GM12878 (cell line): ENCODE measurements around the gene MB21D2. TPM values are rescaled to one million over a fixed set of nuclear protein-coding genes. Genes with fewer than 3 reads are reported as not detected.
A peak's percentile ranks its signal among the peaks of the same experiment; 100 is the strongest.

Experiments
- ATF7 ChIP-seq: fragments of 450-650 bp; IDR thresholded peaks from 2 replicates; pipeline ENCODE4 v1.6.1; 2016; ENCODE audit warnings: low read depth, mild to moderate bottlenecking
- BCL11A ChIP-seq: IDR thresholded peaks from 2 replicates; pipeline ENCODE4 v1.6.1; 2011; ENCODE audit warnings: low read depth, low read length
- BHLHE40 ChIP-seq, 2 experiments: fragments of 450-650 bp in 1 of 2; IDR thresholded peaks; 2 replicates each; pipeline ENCODE4 v1.6.1; 2011 to 2017; ENCODE audit warnings: low read depth in 2 of 2, borderline replicate concordance in 1 of 2, improper control_type of control experiment in 1 of 2, low read length in 1 of 2, mild to moderate bottlenecking in 1 of 2
- CHD2 ChIP-seq: IDR thresholded peaks from 2 replicates; pipeline ENCODE4 v1.6.1; 2011; ENCODE audit warnings: low read depth, low read length, improper control_type of control experiment, borderline replicate concordance
- EP300 ChIP-seq, 2 experiments: fragments of 150-350 bp in 1 of 2; IDR thresholded peaks; 2 replicates each; pipeline ENCODE4 v1.6.1; 2011 to 2012; ENCODE audit warnings: low read depth in 2 of 2, low read length in 2 of 2, borderline replicate concordance in 1 of 2, improper control_type of control experiment in 1 of 2, inconsistent platforms in 1 of 2; ENCODE audit not compliant: control insufficient read depth in 1 of 2
- FOXM1 ChIP-seq: IDR thresholded peaks from 2 replicates; pipeline ENCODE4 v1.6.1; 2012; ENCODE audit warnings: low read depth, mild to moderate bottlenecking, inconsistent platforms, low read length, moderate library complexity
- GATAD2B ChIP-seq: fragments of 450-650 bp; conservative IDR thresholded peaks from 2 replicates; pipeline ENCODE4 v1.6.1; 2017; ENCODE audit warnings: low read depth, mild to moderate bottlenecking, moderate library complexity
- IRF4 ChIP-seq: IDR thresholded peaks from 2 replicates; pipeline ENCODE4 v1.6.1; 2011; ENCODE audit warnings: low read depth, low read length
- MTA2 ChIP-seq: fragments of 450-650 bp; IDR thresholded peaks from 2 replicates; pipeline ENCODE4 v1.6.1; 2016; ENCODE audit warnings: low read depth, mild to moderate bottlenecking, moderate library complexity
- NFIC ChIP-seq: IDR thresholded peaks from 2 replicates; pipeline ENCODE4 v1.6.1; 2012; ENCODE audit warnings: low read depth, mild to moderate bottlenecking, inconsistent platforms, low read length, moderate library complexity
- PML ChIP-seq: IDR thresholded peaks from 2 replicates; pipeline ENCODE4 v1.6.1; 2012; ENCODE audit warnings: low read length, inconsistent platforms
- RAD51 ChIP-seq: fragments of 450-650 bp; IDR thresholded peaks from 2 replicates; pipeline ENCODE4 v1.6.1; 2016; ENCODE audit warnings: moderate library complexity, mild to moderate bottlenecking, inconsistent platforms
- RELA ChIP-seq: fragments of 450-650 bp; IDR thresholded peaks from 2 replicates; pipeline ENCODE4 v1.8.0; 2014; ENCODE audit warnings: borderline replicate concordance; ENCODE audit not compliant: partially characterized antibody
- TCF3 ChIP-seq: IDR thresholded peaks from 2 replicates; pipeline ENCODE4 v1.6.1; 2012; ENCODE audit warnings: low read depth, mild to moderate bottlenecking, low read length, borderline replicate concordance; ENCODE audit not compliant: insufficient read depth
- polyA plus RNA-seq, 11 experiments: library from polyadenylated mRNA; depleted of rRNA in 4 of 11; unstranded in 6 of 11; stranded (reverse) in 5 of 11; fragments of >200 nt; fragmentation: Nextera tagmentation in 4 of 11; fragmentation: Illumina TruSeq in 1 of 11; extraction: Ambion mirVana in 4 of 11; extraction: Trizol in 1 of 11; gene quantifications; 1 replicate in 1 of 11; 2 replicates in 10 of 11; pipeline versions ENCODE4 v1.2.1 to v1.2.3, GENCODE V29; 2011 to 2016; ENCODE audit warnings: inconsistent platforms in 2 of 11, missing spikeins in 2 of 11, low read depth in 1 of 11
- total RNA-seq, 4 experiments: library from RNA; depleted of rRNA in 3 of 4; stranded (reverse); fragments of >200 nt in 3 of 4; fragmentation: Illumina TruSeq in 1 of 4; extraction: Trizol in 1 of 4; gene quantifications; 2 replicates each; pipeline versions ENCODE4 v1.2.1 to v1.2.3, GENCODE V29; 2013 to 2021
- TF ChIP-seq, protein P1 (sequence below): fragments of 450-650 bp; IDR thresholded peaks from 2 replicates; pipeline ENCODE4 v1.6.1; 2017; ENCODE audit warnings: low read depth, mild to moderate bottlenecking, moderate library complexity
- TF ChIP-seq, protein P2 (sequence below): fragments of 450-650 bp; IDR thresholded peaks from 2 replicates; pipeline ENCODE4 v1.6.1; 2017; ENCODE audit warnings: mild to moderate bottlenecking, moderate library complexity
- TF ChIP-seq, protein P3 (sequence below): IDR thresholded peaks from 2 replicates; pipeline ENCODE4 v1.6.1; 2012; ENCODE audit warnings: low read length, inconsistent platforms

MB21D2 gene
- total and polyA plus RNA-seq, 10 of the 15 experiments (the other 5 are each of a cell fraction or from before 2014, with no cell fraction given): 7.9 to 21.2 (median 15.3) TPM

DNA sequence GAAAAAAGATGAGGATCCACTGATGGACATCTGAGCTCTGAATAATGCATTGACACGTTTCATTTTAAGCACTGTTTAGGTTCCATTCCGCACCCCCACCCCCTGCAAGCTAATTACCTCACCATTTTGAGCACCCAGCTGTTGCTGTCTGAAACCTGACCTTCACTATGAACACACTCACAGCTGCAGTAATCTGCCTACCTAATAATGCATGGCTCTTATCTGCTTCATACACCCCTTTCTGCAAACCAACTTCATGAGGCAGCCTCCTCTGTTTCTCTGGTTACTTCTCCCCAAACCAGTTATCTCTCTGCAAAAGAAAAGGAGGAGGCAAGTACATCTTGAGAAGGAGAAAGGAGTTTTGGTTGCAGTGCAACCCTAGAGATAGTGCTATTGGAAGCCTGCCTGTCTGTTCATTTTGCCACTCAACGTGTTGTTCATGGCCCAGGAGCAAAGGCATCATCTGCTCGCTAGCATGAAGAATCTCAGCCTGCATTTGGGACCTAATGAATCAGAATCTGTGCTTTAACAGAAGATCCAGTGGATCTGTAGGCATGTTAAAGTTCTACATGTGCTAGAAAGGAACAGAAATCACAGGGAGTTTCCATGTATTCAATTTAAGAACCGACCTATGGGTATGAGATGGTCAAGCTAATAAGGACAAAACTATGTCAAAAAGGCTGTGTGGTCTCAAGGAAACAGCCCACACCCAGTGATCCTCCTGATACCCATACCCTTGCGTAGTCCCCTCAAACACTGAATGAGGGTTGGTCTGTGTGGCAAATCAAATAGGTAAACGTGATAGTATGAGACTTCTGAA lies 87.2 kb downstream of the MB21D2 start (continued):
- TF ChIP-seq BHLHE40 (IDR thresholded peaks at IDR 0.05; ENCODE audit: borderline replicate concordance in 1 of 2, low read depth in 2 of 2, low read length in 1 of 2) (peak in 1 of 2 experiments; percentile 41; a peak in 2 of 4 replicates), TCF3 (peak; percentile 83; the same call in 1 of the 2 replicates), EP300 (IDR thresholded peaks at IDR 0.05; ENCODE audit: borderline replicate concordance in 1 of 2, control insufficient read depth in 1 of 2, low read depth in 2 of 2, low read length in 2 of 2) (0 out of 4 replicates have a peak, but pooled peaks of 1 of the 2 experiments have one; percentile 8), ATF7 (peak; percentile 93), FOXM1 (peak; percentile 12; the same call in 1 of the 2 replicates), RELA (peak; percentile 23), CHD2 (0 out of 2 replicates have a peak, but pooled peaks have one; percentile 32), BCL11A (peak; percentile 50; the same call in 1 of the 2 replicates), PML (no peak), MTA2 (peak; percentile 46), IRF4 (0 out of 2 replicates have a peak, but pooled peaks have one; percentile 8), GATAD2B (peak; percentile 22; the same call in 1 of the 2 replicates), RAD51 (no peak), NFIC (peak; percentile 19; the same call in 1 of the 2 replicates)
- TF ChIP-seq, protein P1, sequence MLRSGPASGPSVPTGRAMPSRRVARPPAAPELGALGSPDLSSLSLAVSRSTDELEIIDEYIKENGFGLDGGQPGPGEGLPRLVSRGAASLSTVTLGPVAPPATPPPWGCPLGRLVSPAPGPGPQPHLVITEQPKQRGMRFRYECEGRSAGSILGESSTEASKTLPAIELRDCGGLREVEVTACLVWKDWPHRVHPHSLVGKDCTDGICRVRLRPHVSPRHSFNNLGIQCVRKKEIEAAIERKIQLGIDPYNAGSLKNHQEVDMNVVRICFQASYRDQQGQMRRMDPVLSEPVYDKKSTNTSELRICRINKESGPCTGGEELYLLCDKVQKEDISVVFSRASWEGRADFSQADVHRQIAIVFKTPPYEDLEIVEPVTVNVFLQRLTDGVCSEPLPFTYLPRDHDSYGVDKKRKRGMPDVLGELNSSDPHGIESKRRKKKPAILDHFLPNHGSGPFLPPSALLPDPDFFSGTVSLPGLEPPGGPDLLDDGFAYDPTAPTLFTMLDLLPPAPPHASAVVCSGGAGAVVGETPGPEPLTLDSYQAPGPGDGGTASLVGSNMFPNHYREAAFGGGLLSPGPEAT: 0 out of 2 replicates have a peak, but pooled peaks have one; percentile 40
- TF ChIP-seq, protein P2, sequence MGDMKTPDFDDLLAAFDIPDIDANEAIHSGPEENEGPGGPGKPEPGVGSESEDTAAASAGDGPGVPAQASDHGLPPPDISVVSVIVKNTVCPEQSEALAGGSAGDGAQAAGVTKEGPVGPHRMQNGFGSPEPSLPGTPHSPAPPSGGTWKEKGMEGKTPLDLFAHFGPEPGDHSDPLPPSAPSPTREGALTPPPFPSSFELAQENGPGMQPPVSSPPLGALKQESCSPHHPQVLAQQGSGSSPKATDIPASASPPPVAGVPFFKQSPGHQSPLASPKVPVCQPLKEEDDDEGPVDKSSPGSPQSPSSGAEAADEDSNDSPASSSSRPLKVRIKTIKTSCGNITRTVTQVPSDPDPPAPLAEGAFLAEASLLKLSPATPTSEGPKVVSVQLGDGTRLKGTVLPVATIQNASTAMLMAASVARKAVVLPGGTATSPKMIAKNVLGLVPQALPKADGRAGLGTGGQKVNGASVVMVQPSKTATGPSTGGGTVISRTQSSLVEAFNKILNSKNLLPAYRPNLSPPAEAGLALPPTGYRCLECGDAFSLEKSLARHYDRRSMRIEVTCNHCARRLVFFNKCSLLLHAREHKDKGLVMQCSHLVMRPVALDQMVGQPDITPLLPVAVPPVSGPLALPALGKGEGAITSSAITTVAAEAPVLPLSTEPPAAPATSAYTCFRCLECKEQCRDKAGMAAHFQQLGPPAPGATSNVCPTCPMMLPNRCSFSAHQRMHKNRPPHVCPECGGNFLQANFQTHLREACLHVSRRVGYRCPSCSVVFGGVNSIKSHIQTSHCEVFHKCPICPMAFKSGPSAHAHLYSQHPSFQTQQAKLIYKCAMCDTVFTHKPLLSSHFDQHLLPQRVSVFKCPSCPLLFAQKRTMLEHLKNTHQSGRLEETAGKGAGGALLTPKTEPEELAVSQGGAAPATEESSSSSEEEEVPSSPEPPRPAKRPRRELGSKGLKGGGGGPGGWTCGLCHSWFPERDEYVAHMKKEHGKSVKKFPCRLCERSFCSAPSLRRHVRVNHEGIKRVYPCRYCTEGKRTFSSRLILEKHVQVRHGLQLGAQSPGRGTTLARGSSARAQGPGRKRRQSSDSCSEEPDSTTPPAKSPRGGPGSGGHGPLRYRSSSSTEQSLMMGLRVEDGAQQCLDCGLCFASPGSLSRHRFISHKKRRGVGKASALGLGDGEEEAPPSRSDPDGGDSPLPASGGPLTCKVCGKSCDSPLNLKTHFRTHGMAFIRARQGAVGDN: peak; percentile 36; the same call in 1 of the 2 replicates
- TF ChIP-seq, protein P3, sequence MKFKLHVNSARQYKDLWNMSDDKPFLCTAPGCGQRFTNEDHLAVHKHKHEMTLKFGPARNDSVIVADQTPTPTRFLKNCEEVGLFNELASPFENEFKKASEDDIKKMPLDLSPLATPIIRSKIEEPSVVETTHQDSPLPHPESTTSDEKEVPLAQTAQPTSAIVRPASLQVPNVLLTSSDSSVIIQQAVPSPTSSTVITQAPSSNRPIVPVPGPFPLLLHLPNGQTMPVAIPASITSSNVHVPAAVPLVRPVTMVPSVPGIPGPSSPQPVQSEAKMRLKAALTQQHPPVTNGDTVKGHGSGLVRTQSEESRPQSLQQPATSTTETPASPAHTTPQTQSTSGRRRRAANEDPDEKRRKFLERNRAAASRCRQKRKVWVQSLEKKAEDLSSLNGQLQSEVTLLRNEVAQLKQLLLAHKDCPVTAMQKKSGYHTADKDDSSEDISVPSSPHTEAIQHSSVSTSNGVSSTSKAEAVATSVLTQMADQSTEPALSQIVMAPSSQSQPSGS: peak; percentile 82
